DND-41 (cell line): Measurements from ENCODE around the gene TMEFF2.

Source experiments
- ATAC-seq: fragments of 200-7000 bp; cut with Tn5 transposase; 3 replicates; pipeline ENCODE4 v1.9.1; 2021; ENCODE audit warnings: low read depth; ENCODE audit not compliant: insufficient read depth
- DNase-seq: peaks from one replicate; pipeline ENCODE4 v3.0.0-alpha.2; 2020
- H2AFZ ChIP-seq: 2 replicates; pipeline ENCODE4 v1.6.0; 2012; ENCODE audit warnings: low read depth, low read length
- H3K27ac ChIP-seq: 2 replicates; pipeline ENCODE4 v1.5.1; 2012; ENCODE audit warnings: low read length, inconsistent platforms
- H3K27me3 ChIP-seq: fragments of 200-600 bp; sonication (generic); 2 replicates; pipeline ENCODE4 v1.6.0; 2012; ENCODE audit warnings: low read length, mild to moderate bottlenecking, inconsistent platforms; ENCODE audit not compliant: insufficient read depth, poor library complexity
- H3K36me3 ChIP-seq: 2 replicates; pipeline ENCODE4 v1.5.1; 2012; ENCODE audit warnings: low read length, inconsistent platforms; ENCODE audit not compliant: insufficient read depth
- H3K4me1 ChIP-seq: 2 replicates; pipeline ENCODE4 v1.5.1; 2012; ENCODE audit warnings: mild to moderate bottlenecking, low read length; ENCODE audit not compliant: insufficient read depth
- H3K4me2 ChIP-seq: 2 replicates; pipeline ENCODE4 v1.6.0; 2012; ENCODE audit warnings: mild to moderate bottlenecking, moderate library complexity, low read length, inconsistent platforms; ENCODE audit not compliant: insufficient read depth
- H3K4me3 ChIP-seq, 2 experiments: fragments of 200-600 bp in 1 of 2; shearing (Covaris generic) in 1 of 2; 2 replicates each; pipeline ENCODE4 v1.5.1; 2012 to 2016; ENCODE audit warnings: inconsistent platforms in 2 of 2, low read length in 2 of 2, mild to moderate bottlenecking in 2 of 2, low read depth in 1 of 2, moderate library complexity in 1 of 2
- H3K79me2 ChIP-seq: 2 replicates; pipeline ENCODE4 v1.6.0; 2012; ENCODE audit warnings: low read length, inconsistent platforms; ENCODE audit not compliant: insufficient read depth
- H3K9ac ChIP-seq: 2 replicates; pipeline ENCODE4 v1.6.0; 2012; ENCODE audit warnings: low read depth, mild to moderate bottlenecking, inconsistent platforms, low read length, moderate library complexity
- H3K9me3 ChIP-seq: 2 replicates; pipeline ENCODE4 v1.5.1; 2012; ENCODE audit warnings: low read length, moderate library complexity, mild to moderate bottlenecking, inconsistent platforms; ENCODE audit not compliant: insufficient read depth, severe bottlenecking
- H4K20me1 ChIP-seq: 2 replicates; pipeline ENCODE4 v1.6.0; 2012; ENCODE audit warnings: low read length; ENCODE audit not compliant: insufficient read depth
- EZH2 ChIP-seq: IDR thresholded peaks from 3 replicates; pipeline ENCODE4 v1.6.1; 2012; ENCODE audit warnings: borderline replicate concordance, low read depth, mild to moderate bottlenecking, moderate library complexity, low read length, inconsistent platforms; ENCODE audit not compliant: severe bottlenecking
- TF ChIP-seq, protein P1 (sequence below): IDR thresholded peaks from 2 replicates; pipeline ENCODE4 v1.5.1; 2012; ENCODE audit warnings: borderline replicate concordance, low read length, moderate library complexity, mild to moderate bottlenecking; ENCODE audit not compliant: poor library complexity, severe bottlenecking; ENCODE audit errors: extremely low read depth

TMEFF2 gene, protein sequence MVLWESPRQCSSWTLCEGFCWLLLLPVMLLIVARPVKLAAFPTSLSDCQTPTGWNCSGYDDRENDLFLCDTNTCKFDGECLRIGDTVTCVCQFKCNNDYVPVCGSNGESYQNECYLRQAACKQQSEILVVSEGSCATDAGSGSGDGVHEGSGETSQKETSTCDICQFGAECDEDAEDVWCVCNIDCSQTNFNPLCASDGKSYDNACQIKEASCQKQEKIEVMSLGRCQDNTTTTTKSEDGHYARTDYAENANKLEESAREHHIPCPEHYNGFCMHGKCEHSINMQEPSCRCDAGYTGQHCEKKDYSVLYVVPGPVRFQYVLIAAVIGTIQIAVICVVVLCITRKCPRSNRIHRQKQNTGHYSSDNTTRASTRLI

DNA sequence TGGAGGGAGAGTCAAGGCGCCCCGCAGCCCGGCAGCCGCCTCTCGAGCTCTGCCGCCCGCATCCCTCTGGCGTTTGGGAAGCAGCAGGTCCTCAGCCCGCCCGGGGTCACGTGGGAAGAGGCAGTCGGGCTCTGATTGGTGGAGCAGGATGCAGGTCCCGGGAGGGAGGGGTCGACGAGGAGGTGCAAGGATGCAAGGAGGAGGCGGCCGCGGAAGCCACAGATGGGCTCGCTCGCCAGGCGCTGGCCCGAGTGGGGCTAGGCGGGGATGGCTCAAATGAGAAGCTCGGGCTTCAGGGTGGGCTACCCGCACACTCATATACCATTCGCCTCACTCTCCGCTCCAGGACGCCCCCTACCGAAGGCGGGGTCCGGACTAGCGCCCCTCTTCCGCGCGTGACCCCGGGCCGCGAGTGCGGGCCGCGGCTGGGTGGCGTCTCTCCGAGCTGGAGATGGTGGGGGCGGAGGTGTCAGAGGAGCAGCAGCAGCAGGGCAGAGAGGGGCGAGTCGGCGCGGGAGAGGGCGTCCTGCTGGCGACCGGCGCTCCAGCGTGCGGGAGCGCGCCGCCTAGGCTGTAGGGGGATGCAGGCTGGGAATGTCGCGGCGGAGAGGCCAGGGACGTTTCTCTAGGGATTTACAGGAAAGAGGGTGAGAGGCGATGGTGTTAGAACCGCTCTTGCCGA lies at the start of gene TMEFF2:
TMEFF2 (minus strand) TSS at position 68 of the 682 bp plus-strand sequence. CDS start 409 bp downstream, outside the sequence.
- DNase-seq: no peak
- TF ChIP-seq, protein P1, sequence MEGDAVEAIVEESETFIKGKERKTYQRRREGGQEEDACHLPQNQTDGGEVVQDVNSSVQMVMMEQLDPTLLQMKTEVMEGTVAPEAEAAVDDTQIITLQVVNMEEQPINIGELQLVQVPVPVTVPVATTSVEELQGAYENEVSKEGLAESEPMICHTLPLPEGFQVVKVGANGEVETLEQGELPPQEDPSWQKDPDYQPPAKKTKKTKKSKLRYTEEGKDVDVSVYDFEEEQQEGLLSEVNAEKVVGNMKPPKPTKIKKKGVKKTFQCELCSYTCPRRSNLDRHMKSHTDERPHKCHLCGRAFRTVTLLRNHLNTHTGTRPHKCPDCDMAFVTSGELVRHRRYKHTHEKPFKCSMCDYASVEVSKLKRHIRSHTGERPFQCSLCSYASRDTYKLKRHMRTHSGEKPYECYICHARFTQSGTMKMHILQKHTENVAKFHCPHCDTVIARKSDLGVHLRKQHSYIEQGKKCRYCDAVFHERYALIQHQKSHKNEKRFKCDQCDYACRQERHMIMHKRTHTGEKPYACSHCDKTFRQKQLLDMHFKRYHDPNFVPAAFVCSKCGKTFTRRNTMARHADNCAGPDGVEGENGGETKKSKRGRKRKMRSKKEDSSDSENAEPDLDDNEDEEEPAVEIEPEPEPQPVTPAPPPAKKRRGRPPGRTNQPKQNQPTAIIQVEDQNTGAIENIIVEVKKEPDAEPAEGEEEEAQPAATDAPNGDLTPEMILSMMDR: no peak
- TF ChIP-seq EZH2: no peak
- no peak within 1 kb of the TSS for H3K9ac ChIP-seq
- no peaks in the 10 kb centered on the region for H3K9me3 ChIP-seq
- ATAC-seq: no peak
- H2AFZ ChIP-seq: no peak within 1 kb of the TSS
- no peaks in the 10 kb centered on the region for H3K36me3 ChIP-seq
- H3K4me3 ChIP-seq: no peak within 1 kb of the TSS
- no peak within 1 kb of the TSS for H3K4me2 ChIP-seq
- H4K20me1 ChIP-seq: no peaks in the 10 kb centered on the region
- no peaks in the 10 kb centered on the region for H3K4me1 ChIP-seq
- H3K27ac ChIP-seq: no peak within 1 kb of the TSS
- H3K79me2 ChIP-seq: no peaks in the 10 kb centered on the region
- peaks cover 8% of the 10 kb centered on the region for H3K27me3 ChIP-seq

DNA sequence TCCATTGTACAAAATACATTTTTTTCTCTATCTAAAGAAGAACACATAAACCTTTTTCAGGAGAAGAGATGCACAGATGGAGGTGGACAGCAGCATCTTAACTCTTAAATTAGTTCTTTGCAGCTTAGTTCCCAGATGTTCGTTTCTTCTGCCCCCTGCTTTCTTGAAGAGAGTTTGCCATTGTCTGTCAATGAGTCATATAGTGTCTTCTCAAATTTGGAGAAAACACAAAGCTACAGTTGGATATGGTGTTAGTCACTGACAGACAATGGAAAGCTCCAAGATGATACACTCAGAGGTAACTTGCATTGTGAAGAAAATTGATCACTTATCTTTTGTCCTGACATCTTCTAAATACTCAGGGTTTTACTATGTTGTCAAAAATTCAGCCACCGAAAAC lies 48.8 kb upstream of the TMEFF2 start:
- no peaks in the 10 kb centered on the region for H3K4me1 ChIP-seq
- ATAC-seq (no peak), DNase-seq (no peak)
- TF ChIP-seq, protein P1: no peak
- no peak overlapping the region for H3K9ac ChIP-seq
- no peak overlapping the region for H3K4me2 ChIP-seq
- no peaks in the 10 kb centered on the region for H3K79me2 ChIP-seq
- H3K4me3 ChIP-seq: no peak overlapping the region
- H3K9me3 ChIP-seq: no peaks in the 10 kb centered on the region
- no peaks in the 10 kb centered on the region for H3K27me3 ChIP-seq
- no peak overlapping the region for H2AFZ ChIP-seq
- H3K36me3 ChIP-seq: no peaks in the 10 kb centered on the region
- H4K20me1 ChIP-seq: no peaks in the 10 kb centered on the region
- no peak overlapping the region for H3K27ac ChIP-seq

DNA sequence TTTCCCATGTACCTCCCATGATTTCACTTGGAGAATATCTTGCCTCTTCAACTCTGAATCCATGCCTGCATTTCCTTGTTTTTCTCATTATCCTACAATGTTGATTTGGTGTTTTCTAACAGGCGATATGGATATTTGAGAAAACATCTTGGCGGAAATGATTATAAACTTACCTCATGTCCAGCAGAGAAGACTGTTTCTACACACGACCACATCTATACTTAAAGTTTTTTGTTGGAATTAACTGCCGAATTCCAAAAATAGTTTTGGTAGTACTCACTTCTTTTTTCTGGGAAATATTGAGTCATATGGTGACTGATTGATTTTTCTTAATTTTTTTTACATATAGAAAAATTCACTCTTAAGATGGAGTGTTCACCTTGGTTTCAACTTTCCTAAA lies 41.4 kb upstream of the TMEFF2 start:
- no peak overlapping the region for H3K9ac ChIP-seq
- ATAC-seq: no peak
- no peaks in the 10 kb centered on the region for H3K4me1 ChIP-seq
- no peak for DNase-seq
- no peaks in the 10 kb centered on the region for H3K27me3 ChIP-seq
- no peak overlapping the region for H3K4me3 ChIP-seq
- no peak overlapping the region for H3K4me2 ChIP-seq
- H3K9me3 ChIP-seq: no peaks in the 10 kb centered on the region
- no peaks in the 10 kb centered on the region for H4K20me1 ChIP-seq
- TF ChIP-seq, protein P1: no peak
- no peak for TF ChIP-seq EZH2
- no peak overlapping the region for H2AFZ ChIP-seq
- H3K79me2 ChIP-seq: no peaks in the 10 kb centered on the region
- no peak overlapping the region for H3K27ac ChIP-seq
- H3K36me3 ChIP-seq: no peaks in the 10 kb centered on the region
